HEK293 (cell line): Measurements from ENCODE around the gene GAS2L2.

ENCODE experiments used
- CTCF ChIA-PET: fragments of 350-600 bp; formaldehyde crosslinking; extraction: SDS; loops from one replicate; lab custom pipeline; 2021; ENCODE audit warnings: antibody characterized with exemption; lab: Yijun Ruan, JAX
- POLR2A ChIA-PET: fragments of 300-600 bp; formaldehyde crosslinking; extraction: SDS; loops from one replicate; lab custom pipeline; 2020; ENCODE audit warnings: antibody characterized with exemption, inconsistent platforms; lab: Yijun Ruan, JAX
- H3K27ac ChIP-seq: fragments of 200-500 bp; sonication (Bioruptor generic); 2 replicates; pipeline ENCODE4 v1.5.1; 2014; ENCODE audit warnings: low read depth, low read length, control low read depth, inconsistent platforms; ENCODE audit errors: extremely low read depth
- H3K36me3 ChIP-seq, 2 experiments: fragments of 200-500 bp in 1 of 2; sonication (Bioruptor generic) in 1 of 2; 1 replicate in 1 of 2; 2 replicates in 1 of 2; pipeline ENCODE4 v1.5.1; 2014 to 2017; ENCODE audit warnings: inconsistent platforms in 2 of 2, low read length in 2 of 2; ENCODE audit not compliant: control insufficient read depth in 2 of 2, insufficient read depth in 1 of 2
- H3K4me1 ChIP-seq: fragments of 200-500 bp; sonication (Bioruptor generic); 2 replicates; pipeline ENCODE4 v1.5.1; 2014; ENCODE audit warnings: mild to moderate bottlenecking, low read length, inconsistent platforms; ENCODE audit not compliant: control insufficient read depth, insufficient read depth
- H3K4me3 ChIP-seq: 2 replicates; pipeline ENCODE4 v1.5.1; 2011; ENCODE audit warnings: low read depth, mild to moderate bottlenecking, control low read depth, low read length, moderate library complexity
- H3K9me3 ChIP-seq: fragments of 200-500 bp; sonication (Bioruptor generic); 2 replicates; pipeline ENCODE4 v1.5.1; 2014; ENCODE audit warnings: low read depth, low read length, inconsistent platforms; ENCODE audit not compliant: control insufficient read depth, insufficient read depth
- ELK4 ChIP-seq: IDR thresholded peaks from 2 replicates; pipeline ENCODE4 v1.6.1; 2011; ENCODE audit warnings: mild to moderate bottlenecking, low read depth, low read length, borderline replicate concordance
- FEZF1 ChIP-seq: fragments of 450-650 bp; formaldehyde crosslinking; IDR thresholded peaks from 2 replicates; pipeline ENCODE4 v1.5.1; 2016; ENCODE audit warnings: missing biosample characterization, missing genetic modification characterization
- HIC1 ChIP-seq: fragments of 450-650 bp; formaldehyde crosslinking; IDR thresholded peaks from 2 replicates; pipeline ENCODE4 v1.5.1; 2016; ENCODE audit warnings: missing biosample characterization, missing genetic modification characterization
- KLF9 ChIP-seq: fragments of 450-650 bp; formaldehyde crosslinking; IDR thresholded peaks from 2 replicates; pipeline ENCODE4 v1.5.1; 2016; ENCODE audit warnings: missing biosample characterization, missing genetic modification characterization, low read depth
- REPIN1 ChIP-seq: fragments of 450-650 bp; formaldehyde crosslinking; IDR thresholded peaks from 2 replicates; pipeline ENCODE4 v1.5.1; 2017; ENCODE audit warnings: missing biosample characterization, missing genetic modification characterization, low read depth
- SP2 ChIP-seq: fragments of 450-650 bp; formaldehyde crosslinking; IDR thresholded peaks from 2 replicates; pipeline ENCODE4 v1.5.1; 2016; ENCODE audit warnings: missing biosample characterization, missing genetic modification characterization
- SP3 ChIP-seq: fragments of 450-650 bp; formaldehyde crosslinking; IDR thresholded peaks from 2 replicates; pipeline ENCODE4 v1.5.1; 2016; ENCODE audit warnings: missing biosample characterization, missing genetic modification characterization
- SP7 ChIP-seq: fragments of 450-650 bp; formaldehyde crosslinking; IDR thresholded peaks from 2 replicates; pipeline ENCODE4 v1.5.1; 2016; ENCODE audit warnings: missing biosample characterization, missing genetic modification characterization
- ZNF202 ChIP-seq: fragments of 450-650 bp; formaldehyde crosslinking; IDR thresholded peaks from 2 replicates; pipeline ENCODE4 v1.5.1; 2016; ENCODE audit warnings: missing biosample characterization, missing genetic modification characterization, borderline replicate concordance
- ZNF529 ChIP-seq: fragments of 450-650 bp; formaldehyde crosslinking; IDR thresholded peaks from 2 replicates; pipeline ENCODE4 v1.5.1; 2017; ENCODE audit warnings: missing genetic modification characterization, missing biosample characterization; ENCODE audit not compliant: insufficient replicate concordance
- ZNF558 ChIP-seq: fragments of 450-650 bp; formaldehyde crosslinking; IDR thresholded peaks from 2 replicates; pipeline ENCODE4 v1.5.1; 2016; ENCODE audit warnings: missing biosample characterization, missing genetic modification characterization
- ZNF610 ChIP-seq: fragments of 450-650 bp; formaldehyde crosslinking; IDR thresholded peaks from 2 replicates; pipeline ENCODE4 v1.5.1; 2016; ENCODE audit warnings: missing biosample characterization, missing genetic modification characterization, borderline replicate concordance
- ZNF623 ChIP-seq: fragments of 450-650 bp; formaldehyde crosslinking; IDR thresholded peaks from 2 replicates; pipeline ENCODE4 v1.5.1; 2016; ENCODE audit warnings: missing biosample characterization, missing genetic modification characterization
- ZNF677 ChIP-seq: fragments of 450-650 bp; IDR thresholded peaks from 2 replicates; pipeline ENCODE4 v1.5.0; 2018; ENCODE audit warnings: missing biosample characterization, mild to moderate bottlenecking, missing genetic modification characterization, moderate library complexity
- TF ChIP-seq, protein P1 (sequence below): fragments of 450-650 bp; formaldehyde crosslinking; IDR thresholded peaks from 2 replicates; pipeline ENCODE4 v1.5.0; 2017; ENCODE audit warnings: missing biosample characterization, missing genetic modification characterization, borderline replicate concordance
- TF ChIP-seq, protein P2 (sequence below): fragments of 450-650 bp; formaldehyde crosslinking; IDR thresholded peaks from 2 replicates; pipeline ENCODE4 v1.5.1; 2016; ENCODE audit warnings: missing biosample characterization, missing genetic modification characterization

GAS2L2 gene

GRCh38 chr17:35745749-35746320 lies 7.2 kb downstream of the GAS2L2 start (continued):
- TF ChIP-seq, protein P1, sequence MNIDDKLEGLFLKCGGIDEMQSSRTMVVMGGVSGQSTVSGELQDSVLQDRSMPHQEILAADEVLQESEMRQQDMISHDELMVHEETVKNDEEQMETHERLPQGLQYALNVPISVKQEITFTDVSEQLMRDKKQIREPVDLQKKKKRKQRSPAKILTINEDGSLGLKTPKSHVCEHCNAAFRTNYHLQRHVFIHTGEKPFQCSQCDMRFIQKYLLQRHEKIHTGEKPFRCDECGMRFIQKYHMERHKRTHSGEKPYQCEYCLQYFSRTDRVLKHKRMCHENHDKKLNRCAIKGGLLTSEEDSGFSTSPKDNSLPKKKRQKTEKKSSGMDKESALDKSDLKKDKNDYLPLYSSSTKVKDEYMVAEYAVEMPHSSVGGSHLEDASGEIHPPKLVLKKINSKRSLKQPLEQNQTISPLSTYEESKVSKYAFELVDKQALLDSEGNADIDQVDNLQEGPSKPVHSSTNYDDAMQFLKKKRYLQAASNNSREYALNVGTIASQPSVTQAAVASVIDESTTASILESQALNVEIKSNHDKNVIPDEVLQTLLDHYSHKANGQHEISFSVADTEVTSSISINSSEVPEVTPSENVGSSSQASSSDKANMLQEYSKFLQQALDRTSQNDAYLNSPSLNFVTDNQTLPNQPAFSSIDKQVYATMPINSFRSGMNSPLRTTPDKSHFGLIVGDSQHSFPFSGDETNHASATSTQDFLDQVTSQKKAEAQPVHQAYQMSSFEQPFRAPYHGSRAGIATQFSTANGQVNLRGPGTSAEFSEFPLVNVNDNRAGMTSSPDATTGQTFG, result no peak
- TF ChIP-seq, all 188 proteins: peak for 0

GRCh38 chr17:35745246-35745645 lies 7.8 kb downstream of the GAS2L2 start:
- no peak overlapping the region for H3K4me3 ChIP-seq
- POLR2A ChIA-PET, result interaction anchor here (0.6 kb wide), 1 partner anchor 134 kb away, joined by 3 read pairs; no protein-coding TSS in a partner anchor
- CTCF ChIA-PET, result interaction anchor here (0.6 to 11.6 kb wide), 3 partner anchors 109 to 206 kb away, joined by 3 to 321 read pairs (median 4); no protein-coding TSS in a partner anchor
- H3K36me3 ChIP-seq, result peaks cover 0 to 2% of the 10 kb centered on the region in 2 experiments; a peak in 1 of 3 replicates
- TF ChIP-seq ZNF677 (tag by site-specific recombination), result no peak
- TF ChIP-seq, all 188 proteins: peak for 0
- Histone ChIP-seq H3K27ac (no peak overlapping the region), H3K9me3 (no peaks in the 10 kb centered on the region), H3K4me1 (no peaks in the 10 kb centered on the region)

- Histone ChIP-seq H3K4me1 (no peaks in the 10 kb centered on the region), H3K4me3 (no peak overlapping the region), H3K36me3 (peaks cover 0 to 4% of the 10 kb centered on the region in 2 experiments; a peak in 1 of 3 replicates), H3K9me3 (no peaks in the 10 kb centered on the region), H3K27ac (no peak overlapping the region)
- ChIA-PET POLR2A (interaction anchor here (0.6 to 1.8 kb wide), 2 partner anchors 13 to 134 kb away, joined by 3 to 5 read pairs; partner anchors contain the start of gene RASL10B), CTCF (interaction anchor here (0.6 to 11.6 kb wide), 4 partner anchors 12 to 131 kb away, joined by 3 to 321 read pairs (median 4); no protein-coding TSS in a partner anchor)
- TF ChIP-seq, protein P2, sequence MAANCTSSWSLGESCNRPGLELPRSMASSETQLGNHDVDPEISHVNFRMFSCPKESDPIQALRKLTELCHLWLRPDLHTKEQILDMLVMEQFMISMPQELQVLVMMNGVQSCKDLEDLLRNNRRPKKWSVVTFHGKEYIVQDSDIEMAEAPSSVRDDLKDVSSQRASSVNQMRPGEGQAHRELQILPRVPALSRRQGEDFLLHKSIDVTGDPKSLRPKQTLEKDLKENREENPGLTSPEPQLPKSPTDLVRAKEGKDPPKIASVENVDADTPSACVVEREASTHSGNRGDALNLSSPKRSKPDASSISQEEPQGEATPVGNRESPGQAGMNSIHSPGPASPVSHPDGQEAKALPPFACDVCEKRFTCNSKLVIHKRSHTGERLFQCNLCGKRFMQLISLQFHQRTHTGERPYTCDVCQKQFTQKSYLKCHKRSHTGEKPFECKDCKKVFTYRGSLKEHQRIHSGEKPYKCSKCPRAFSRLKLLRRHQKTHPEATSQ, result no peak
- TF ChIP-seq FEZF1 (tag by site-specific recombination) (no peak), ZNF623 (no peak), REPIN1 (tag by site-specific recombination) (no peak), SP7 (tag by site-specific recombination) (no peak), SP3 (no peak), KLF9 (tag by site-specific recombination) (no peak), HIC1 (tag by site-specific recombination) (no peak), ZNF202 (tag by site-specific recombination) (no peak), SP2 (tag by site-specific recombination) (no peak), ELK4 (no peak), ZNF610 (tag by site-specific recombination) (no peak), ZNF529 (tag by site-specific recombination) (no peak), ZNF558 (tag by site-specific recombination) (no peak)
Measured at GRCh38 chr17:35744830-35745229, 8.2 kb downstream of the GAS2L2 start.
